22Rv1 (cell line): Measurements from ENCODE around the gene LRCH1.

Experiments
- H3K27ac ChIP-seq: fragments of 450-650 bp; 2 replicates; pipeline ENCODE4 v1.5.1; 2017
- ZFX ChIP-seq: fragments of 450-650 bp; IDR thresholded peaks from 2 replicates; pipeline ENCODE4 v1.6.1; 2017; ENCODE audit warnings: antibody characterized with exemption, borderline replicate concordance
- TF ChIP-seq, protein P1 (sequence below): fragments of 450-650 bp; IDR thresholded peaks from 2 replicates; pipeline ENCODE4 v1.5.1; 2017; ENCODE audit warnings: mild to moderate bottlenecking

The LRCH1 gene

DNA sequence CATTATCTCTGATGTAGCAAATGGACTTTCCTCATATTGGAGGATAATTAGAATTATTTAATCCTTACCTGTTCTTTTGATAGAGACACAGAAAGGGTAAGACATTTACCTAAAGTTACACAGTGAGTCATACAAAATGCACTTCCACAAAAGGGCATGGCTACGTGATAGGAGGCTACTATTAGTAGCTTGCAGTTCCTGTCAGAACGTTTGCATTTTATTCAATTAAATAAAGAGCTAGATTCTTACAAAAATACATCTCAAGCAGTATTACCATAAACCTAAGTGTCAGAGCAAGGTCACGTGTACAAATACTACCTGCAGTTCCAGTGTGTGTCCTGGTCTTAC lies 123.4 kb downstream of the LRCH1 start:
- no peak overlapping the region for H3K27ac ChIP-seq
- TF ChIP-seq, protein P1, sequence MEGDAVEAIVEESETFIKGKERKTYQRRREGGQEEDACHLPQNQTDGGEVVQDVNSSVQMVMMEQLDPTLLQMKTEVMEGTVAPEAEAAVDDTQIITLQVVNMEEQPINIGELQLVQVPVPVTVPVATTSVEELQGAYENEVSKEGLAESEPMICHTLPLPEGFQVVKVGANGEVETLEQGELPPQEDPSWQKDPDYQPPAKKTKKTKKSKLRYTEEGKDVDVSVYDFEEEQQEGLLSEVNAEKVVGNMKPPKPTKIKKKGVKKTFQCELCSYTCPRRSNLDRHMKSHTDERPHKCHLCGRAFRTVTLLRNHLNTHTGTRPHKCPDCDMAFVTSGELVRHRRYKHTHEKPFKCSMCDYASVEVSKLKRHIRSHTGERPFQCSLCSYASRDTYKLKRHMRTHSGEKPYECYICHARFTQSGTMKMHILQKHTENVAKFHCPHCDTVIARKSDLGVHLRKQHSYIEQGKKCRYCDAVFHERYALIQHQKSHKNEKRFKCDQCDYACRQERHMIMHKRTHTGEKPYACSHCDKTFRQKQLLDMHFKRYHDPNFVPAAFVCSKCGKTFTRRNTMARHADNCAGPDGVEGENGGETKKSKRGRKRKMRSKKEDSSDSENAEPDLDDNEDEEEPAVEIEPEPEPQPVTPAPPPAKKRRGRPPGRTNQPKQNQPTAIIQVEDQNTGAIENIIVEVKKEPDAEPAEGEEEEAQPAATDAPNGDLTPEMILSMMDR = no peak
- TF ChIP-seq ZFX = no peak

DNA sequence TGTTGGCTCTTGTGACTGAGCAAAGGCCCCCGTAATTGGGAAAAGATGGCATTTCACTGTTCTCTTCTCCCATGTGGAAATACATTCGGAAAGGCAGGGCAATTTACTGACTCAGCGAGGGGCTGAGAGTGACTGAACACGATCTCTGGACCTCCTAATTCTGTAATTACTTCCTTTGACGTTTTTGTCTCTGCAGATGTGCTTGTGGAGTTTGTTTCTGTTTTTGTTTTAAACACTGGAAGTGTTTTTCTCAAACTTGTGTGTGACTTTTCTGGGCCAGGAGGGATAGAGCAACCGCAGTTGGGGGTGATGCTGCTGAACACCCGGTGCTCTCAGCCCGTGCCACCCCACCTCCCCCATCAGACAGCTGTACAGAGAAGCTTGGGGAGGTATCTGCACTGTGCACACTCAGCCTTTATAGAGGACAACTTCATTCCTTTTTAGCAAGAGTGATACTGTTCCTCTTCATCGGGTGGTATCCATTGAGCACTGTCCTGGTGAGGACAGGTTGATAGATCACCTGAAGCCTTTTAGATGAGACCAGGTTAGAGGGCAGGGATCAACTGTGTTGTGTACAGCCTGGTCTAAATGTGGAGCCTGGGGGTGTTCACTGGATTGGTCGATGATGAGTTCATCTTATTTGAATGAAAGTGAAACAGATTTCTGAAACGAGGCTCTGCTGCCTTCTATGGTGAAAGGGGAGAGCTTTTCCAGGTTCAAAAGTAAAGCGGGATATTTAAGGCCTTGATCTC lies 126.6 kb downstream of the LRCH1 start:
- no peak overlapping the region for H3K27ac ChIP-seq
- TF ChIP-seq ZFX = no peak
- TF ChIP-seq, protein P1 = no peak

DNA sequence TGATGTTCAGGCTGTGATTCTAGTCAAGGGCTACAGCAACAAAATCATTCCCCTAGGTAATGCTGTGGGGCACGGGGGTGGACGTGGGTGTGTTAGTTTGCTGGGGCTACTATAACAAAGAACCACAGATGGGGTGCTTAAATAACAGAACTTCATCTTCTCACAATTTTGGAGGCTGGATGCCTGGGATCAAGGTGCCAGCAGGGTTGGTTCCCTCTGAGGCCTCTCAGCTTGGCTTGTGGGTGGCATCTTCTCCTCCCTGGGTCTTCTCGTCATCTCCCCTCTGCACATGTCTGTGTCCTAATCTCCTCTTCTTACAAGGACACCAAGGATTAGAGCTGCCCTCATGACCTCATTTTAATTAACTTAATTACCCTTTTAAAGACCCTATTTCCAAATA lies 129.0 kb downstream of the LRCH1 start:
- H3K27ac ChIP-seq = no peak overlapping the region
- TF ChIP-seq ZFX = no peak
- TF ChIP-seq, protein P1 = no peak

DNA sequence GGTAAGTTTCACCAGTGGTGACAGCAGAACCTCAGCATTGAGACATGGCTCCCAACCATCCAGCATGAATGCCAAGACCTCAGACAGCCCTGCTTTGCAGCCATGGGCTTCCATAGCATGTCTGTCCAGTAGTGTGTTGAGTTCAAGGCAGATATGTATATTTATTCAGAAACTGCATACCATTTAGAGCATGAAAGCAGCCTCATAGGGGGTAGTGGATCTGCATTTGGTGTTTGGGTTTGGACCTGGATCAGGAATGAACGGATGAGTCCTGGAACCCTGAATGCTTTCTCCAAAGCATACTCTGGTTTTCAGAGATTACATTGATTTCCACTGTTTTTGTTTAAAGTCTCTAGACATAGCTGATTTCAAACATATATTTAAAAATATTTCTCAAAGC lies 129.7 kb downstream of the LRCH1 start:
- no peak overlapping the region for H3K27ac ChIP-seq
- no peak for TF ChIP-seq ZFX
- TF ChIP-seq, protein P1 = no peak

DNA sequence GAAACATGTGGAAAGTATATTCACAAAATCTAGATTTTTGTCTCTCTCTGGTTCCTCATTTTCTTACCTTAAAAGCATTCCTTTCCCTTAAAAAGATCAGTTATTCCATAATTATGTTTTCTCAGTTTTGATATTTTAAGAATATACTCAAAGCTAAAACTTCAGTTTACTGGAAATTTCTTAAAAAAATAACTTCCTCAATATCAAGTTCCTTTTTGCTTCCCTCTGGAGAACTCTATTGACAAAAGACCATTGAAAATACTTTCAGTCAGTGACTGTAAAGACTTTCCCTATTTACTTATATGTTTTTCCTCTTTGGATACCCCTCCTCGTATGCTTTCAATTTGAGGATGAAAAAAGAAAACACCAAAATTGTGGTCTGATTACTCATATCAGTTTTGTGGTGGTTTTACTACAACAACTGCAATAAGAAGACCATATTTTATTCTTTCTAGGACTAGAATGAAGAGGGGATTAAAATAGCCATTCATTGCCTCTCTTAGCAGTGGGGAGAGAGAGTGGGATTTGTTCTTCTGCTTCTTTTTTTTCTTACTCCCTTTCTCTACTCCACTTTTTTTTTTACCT lies 130.8 kb downstream of the LRCH1 start:
- TF ChIP-seq, protein P1 = no peak
- TF ChIP-seq ZFX = no peak
- no peak overlapping the region for H3K27ac ChIP-seq

DNA sequence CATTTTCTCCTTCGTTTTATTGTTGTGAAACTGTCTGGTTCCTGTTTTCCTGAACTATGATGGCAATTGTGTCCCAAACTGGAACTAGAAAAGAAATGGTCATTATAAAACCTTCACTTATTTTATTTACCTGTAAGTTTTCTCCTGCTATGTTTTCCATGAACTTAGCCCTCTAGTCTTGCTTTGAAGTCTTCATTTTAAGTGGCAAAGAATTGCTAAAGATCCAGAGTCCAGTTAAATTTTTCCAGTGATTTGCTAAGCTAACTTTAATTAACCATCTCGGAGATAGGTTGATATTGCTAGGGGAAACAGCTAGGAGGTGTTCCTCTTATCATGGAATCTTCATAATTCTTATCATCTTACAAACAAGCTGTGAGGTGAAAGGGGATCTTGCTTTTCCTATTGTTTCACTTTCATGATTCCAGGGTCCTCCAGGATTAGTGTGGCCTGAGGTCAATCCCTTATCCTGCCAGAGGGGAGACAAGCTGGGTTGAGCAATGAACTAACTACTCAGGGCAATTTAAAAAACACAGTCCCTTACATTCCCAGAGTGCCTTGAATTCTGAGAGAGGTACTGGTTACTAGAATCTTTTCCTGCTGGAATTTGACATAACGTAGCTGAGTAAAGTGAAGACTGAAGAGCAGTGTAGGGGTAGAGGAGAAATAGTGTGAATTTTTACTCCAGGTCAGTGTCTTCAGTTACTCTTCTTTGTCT lies 131.5 kb downstream of the LRCH1 start:
- TF ChIP-seq ZFX = no peak
- TF ChIP-seq, protein P1 = no peak
- H3K27ac ChIP-seq = no peak overlapping the region
